Calu3 (cell line): ENCODE data around the gene ERVV-1. TPM values are rescaled to one million over a fixed set of nuclear protein-coding genes. Genes with fewer than 3 reads are reported as not detected.

Source experiments
- BruUV-seq: library from RNA; stranded (reverse); fragments of 400-500 nt; replicated peaks from 2 replicates; lab custom pipeline; 2021; lab: Mats Ljungman, UMichigan
- CTCF ChIA-PET: fragments of 300-600 bp; sonication (Branson Sonifier 250); formaldehyde crosslinking; loops from one replicate; lab custom pipeline; 2022; ENCODE audit warnings: antibody characterized with exemption; lab: Charles Lee
- DNase-seq: peaks from one replicate; pipeline ENCODE4 v3.0.0; 2022
- H3K27ac Mint-ChIP-seq: one replicate; pipeline ENCODE4 v1.8.0; 2022; ENCODE audit warnings: mixed read lengths; ENCODE audit not compliant: unreplicated experiment
- H3K27me3 Mint-ChIP-seq: one replicate; pipeline ENCODE4 v1.8.0; 2022; ENCODE audit warnings: mixed read lengths; ENCODE audit not compliant: unreplicated experiment
- H3K36me3 Mint-ChIP-seq: one replicate; pipeline ENCODE4 v1.8.0; 2022; ENCODE audit warnings: mild to moderate bottlenecking, moderate library complexity, mixed read lengths; ENCODE audit not compliant: insufficient read depth, unreplicated experiment
- H3K4me1 Mint-ChIP-seq: one replicate; pipeline ENCODE4 v1.8.0; 2022; ENCODE audit warnings: mild to moderate bottlenecking, low read depth, mixed read lengths; ENCODE audit not compliant: unreplicated experiment
- H3K4me3 Mint-ChIP-seq: one replicate; pipeline ENCODE4 v1.8.0; 2022; ENCODE audit warnings: mild to moderate bottlenecking, low read depth, moderate library complexity, mixed read lengths; ENCODE audit not compliant: unreplicated experiment
- H3K9me3 Mint-ChIP-seq: one replicate; pipeline ENCODE4 v1.8.0; 2022; ENCODE audit warnings: low read depth, mixed read lengths; ENCODE audit not compliant: unreplicated experiment
- intact Hi-C: fragments of 100-400 bp; cut with micrococcal nuclease; formaldehyde crosslinking; loops from one replicate; pipeline ENCODE4 v1.10.0; 2022; ENCODE audit not compliant: unreplicated experiment
- total RNA-seq: library from RNA; stranded (reverse); gene quantifications from 2 replicates; pipeline ENCODE4 v1.2.3, GENCODE V29; 2022
- TF ChIP-seq, protein P1 (sequence below): fragments of 200-600 bp; IDR thresholded peaks from one replicate; pipeline ENCODE4 v1.8.0; 2022; ENCODE audit warnings: antibody characterized with exemption; ENCODE audit not compliant: unreplicated experiment

Gene ERVV-1
- total RNA-seq, 1 experiment from 2014 or later, result not detected

DNA sequence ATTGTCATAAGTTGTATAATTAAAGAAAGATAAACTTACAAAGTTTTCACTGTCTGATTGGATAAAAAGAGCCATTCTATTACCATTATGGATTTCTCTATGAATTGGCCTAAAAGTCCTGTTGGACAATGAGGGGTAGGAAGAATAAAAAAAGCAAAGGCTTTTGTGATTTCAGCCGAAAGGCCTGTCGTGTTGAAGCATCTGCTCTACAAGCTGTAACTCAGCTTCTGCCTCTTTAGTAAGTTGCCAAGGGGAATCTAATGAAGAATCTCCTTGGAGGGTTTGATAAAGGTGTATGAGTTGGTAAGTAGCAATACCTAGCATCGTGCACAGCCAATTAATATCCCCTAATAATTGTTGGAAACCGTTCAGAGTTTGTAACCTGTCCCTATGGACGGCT lies 25.2 kb upstream of the ERVV-1 start:
- no peak overlapping the region for H3K4me3 Mint-ChIP-seq
- no peaks in the 10 kb centered on the region for H3K27me3 Mint-ChIP-seq
- BruUV-seq, result no TSS peak
- TF ChIP-seq, protein P1, sequence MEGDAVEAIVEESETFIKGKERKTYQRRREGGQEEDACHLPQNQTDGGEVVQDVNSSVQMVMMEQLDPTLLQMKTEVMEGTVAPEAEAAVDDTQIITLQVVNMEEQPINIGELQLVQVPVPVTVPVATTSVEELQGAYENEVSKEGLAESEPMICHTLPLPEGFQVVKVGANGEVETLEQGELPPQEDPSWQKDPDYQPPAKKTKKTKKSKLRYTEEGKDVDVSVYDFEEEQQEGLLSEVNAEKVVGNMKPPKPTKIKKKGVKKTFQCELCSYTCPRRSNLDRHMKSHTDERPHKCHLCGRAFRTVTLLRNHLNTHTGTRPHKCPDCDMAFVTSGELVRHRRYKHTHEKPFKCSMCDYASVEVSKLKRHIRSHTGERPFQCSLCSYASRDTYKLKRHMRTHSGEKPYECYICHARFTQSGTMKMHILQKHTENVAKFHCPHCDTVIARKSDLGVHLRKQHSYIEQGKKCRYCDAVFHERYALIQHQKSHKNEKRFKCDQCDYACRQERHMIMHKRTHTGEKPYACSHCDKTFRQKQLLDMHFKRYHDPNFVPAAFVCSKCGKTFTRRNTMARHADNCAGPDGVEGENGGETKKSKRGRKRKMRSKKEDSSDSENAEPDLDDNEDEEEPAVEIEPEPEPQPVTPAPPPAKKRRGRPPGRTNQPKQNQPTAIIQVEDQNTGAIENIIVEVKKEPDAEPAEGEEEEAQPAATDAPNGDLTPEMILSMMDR, result no peak
- peaks cover 12% of the 10 kb centered on the region for H3K36me3 Mint-ChIP-seq
- CTCF ChIA-PET, result no interaction called here
- H3K9me3 Mint-ChIP-seq, result peaks cover 19% of the 10 kb centered on the region
- H3K4me1 Mint-ChIP-seq, result peaks cover 12% of the 10 kb centered on the region
- no peak overlapping the region for H3K27ac Mint-ChIP-seq
- intact Hi-C loops, result no loop called here
- DNase-seq, result no peak

DNA sequence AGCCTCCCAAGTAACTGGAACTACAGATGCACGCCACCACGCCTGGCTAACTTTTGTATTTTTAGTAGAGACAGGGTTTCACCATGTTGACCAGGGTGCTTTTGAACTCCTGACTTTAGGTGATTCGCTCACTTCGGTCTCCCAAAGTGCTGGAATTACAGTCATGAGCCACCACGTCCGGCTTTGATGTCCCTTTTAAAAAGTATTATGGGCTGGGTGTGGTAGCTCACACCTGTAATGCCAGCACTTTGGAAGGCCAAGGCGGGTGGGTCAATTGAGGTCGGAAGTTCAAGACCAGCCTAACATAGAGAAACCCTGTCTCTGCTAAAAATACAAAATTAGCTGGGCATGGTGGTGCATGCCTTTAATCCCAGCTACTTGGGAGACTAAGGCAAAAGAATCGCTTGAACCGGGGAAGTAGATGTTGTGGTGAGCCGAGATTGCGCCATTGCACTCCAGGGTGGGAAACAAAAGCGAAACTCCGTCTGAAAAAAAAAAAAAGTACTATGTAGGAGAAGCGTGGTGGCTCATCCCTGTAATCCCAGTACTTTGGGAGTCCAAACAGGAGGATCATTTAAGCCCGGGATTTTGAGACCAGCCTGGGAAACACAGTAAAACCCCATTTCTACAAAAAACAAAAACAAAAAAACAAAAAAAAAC lies 22.8 kb upstream of the ERVV-1 start:
- Mint-ChIP-seq H3K36me3 (peaks cover 12% of the 10 kb centered on the region), H3K4me3 (no peak overlapping the region), H3K9me3 (peaks cover 19% of the 10 kb centered on the region), H3K4me1 (peaks cover 12% of the 10 kb centered on the region), H3K27ac (no peak overlapping the region), H3K27me3 (no peaks in the 10 kb centered on the region)
- BruUV-seq, result no TSS peak
- CTCF ChIA-PET, result no interaction called here
- no peak for DNase-seq
- intact Hi-C loops, result no loop called here
- TF ChIP-seq, protein P1, result no peak

DNA sequence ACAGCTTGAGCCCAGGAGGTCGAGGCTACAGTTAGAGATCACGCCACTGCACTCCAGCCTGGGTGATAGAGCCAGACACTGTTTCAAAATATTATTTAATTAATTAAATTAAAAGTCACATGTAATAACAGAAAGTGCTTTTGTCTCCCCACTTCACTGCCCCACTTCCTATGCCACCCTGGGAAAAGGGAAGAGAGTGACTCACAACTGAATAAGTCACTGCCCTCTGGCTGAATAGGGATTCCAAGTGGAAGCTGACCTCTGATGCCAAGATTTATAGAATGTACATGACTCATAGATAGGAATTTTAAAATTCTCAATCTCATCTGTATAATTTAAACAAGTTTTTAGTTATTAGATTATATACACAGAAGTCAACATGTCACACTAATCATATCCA lies 22.2 kb upstream of the ERVV-1 start:
- Mint-ChIP-seq H3K36me3 (peaks cover 12% of the 10 kb centered on the region), H3K9me3 (peaks cover 18% of the 10 kb centered on the region), H3K4me3 (no peak overlapping the region), H3K4me1 (peaks cover 12% of the 10 kb centered on the region), H3K27me3 (no peaks in the 10 kb centered on the region), H3K27ac (peak overlapping the region; percentile 12)
- intact Hi-C loops, result no loop called here
- TF ChIP-seq, protein P1, result no peak
- BruUV-seq, result no TSS peak
- DNase-seq, result no peak
- CTCF ChIA-PET, result no interaction called here

DNA sequence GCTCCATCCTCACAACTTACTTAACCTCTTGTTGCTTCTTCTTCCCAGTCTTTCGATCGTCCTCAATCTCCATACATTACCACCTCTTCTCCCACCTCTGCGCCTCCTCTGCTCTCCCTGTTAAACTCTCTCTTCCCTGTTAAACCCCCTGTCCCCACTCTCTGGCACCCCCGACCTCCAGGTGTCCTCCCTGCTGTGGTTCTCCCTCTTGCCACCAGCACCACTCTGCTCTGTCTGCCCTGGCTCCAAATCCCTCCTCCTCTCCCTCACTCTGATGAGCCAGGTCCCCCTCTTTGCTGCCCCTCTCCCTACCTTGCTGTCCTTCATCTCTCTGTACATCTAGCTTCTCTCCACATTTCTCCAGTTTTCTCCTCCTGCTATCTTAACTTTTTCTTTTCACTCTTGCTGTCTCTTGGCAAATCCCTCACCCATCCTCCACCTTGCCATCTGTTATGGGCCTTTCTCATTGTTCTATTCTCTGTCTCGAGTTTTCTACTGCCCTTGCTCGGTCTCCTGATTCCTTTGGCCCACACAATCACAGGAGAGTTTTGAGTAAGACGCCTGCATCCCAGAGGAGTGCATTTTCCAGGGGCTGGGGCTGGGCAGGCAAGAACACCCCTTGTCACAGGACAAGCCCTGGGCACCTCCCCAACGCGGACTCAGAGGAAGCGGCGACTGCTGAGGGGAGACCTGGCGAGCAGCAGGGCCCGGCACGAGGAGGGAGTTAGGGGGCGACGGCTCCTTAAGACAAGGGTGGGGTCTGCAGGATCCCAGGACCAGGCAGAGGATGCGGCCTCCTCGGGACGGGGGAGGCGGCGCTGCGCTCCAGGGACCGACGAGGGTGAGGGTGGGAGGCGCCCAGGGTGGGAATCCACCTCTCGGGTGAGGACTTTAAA lies 21.4 kb upstream of the ERVV-1 start:
- CTCF ChIA-PET, result no interaction called here
- DNase-seq, result no peak
- H3K36me3 Mint-ChIP-seq, result peaks cover 12% of the 10 kb centered on the region
- TF ChIP-seq, protein P1, result no peak
- H3K4me3 Mint-ChIP-seq, result peak overlapping the region; percentile 62
- no peaks in the 10 kb centered on the region for H3K27me3 Mint-ChIP-seq
- H3K9me3 Mint-ChIP-seq, result peaks cover 14% of the 10 kb centered on the region
- intact Hi-C loops, result no loop called here
- no TSS peak for BruUV-seq
- peaks cover 12% of the 10 kb centered on the region for H3K4me1 Mint-ChIP-seq
- H3K27ac Mint-ChIP-seq, result peak overlapping the region; percentile 12
